WERI-Rb-1 (cell line): Measurements from ENCODE around the gene C1QTNF12.

ENCODE experiments used
- DNase-seq: peaks from one replicate; pipeline ENCODE4 v3.0.0-alpha.2; 2020
- H3K27ac ChIP-seq: fragments of 250-450 bp; sonication (Bioruptor Pico); 2 replicates; pipeline ENCODE4 v1.5.1; 2020; ENCODE audit warnings: mild to moderate bottlenecking, moderate library complexity
- H3K27me3 ChIP-seq: fragments of 250-450 bp; sonication (Bioruptor Pico); 2 replicates; pipeline ENCODE4 v1.5.1; 2021; ENCODE audit warnings: mild to moderate bottlenecking, low read depth, moderate library complexity; ENCODE audit not compliant: insufficient read depth, severe bottlenecking
- H3K36me3 ChIP-seq: fragments of 250-450 bp; sonication (Bioruptor Pico); 2 replicates; pipeline ENCODE4 v1.5.1; 2020; ENCODE audit warnings: mild to moderate bottlenecking, moderate library complexity
- H3K4me3 ChIP-seq: 2 replicates; pipeline ENCODE4 v1.5.1; 2011; ENCODE audit warnings: low read depth, mild to moderate bottlenecking, control low read depth, low read length
- H3K9me3 ChIP-seq: fragments of 250-450 bp; sonication (Bioruptor Pico); 2 replicates; pipeline ENCODE4 v1.5.1; 2021; ENCODE audit warnings: mild to moderate bottlenecking, moderate library complexity; ENCODE audit not compliant: severe bottlenecking
- TF ChIP-seq, protein P1 (sequence below): IDR thresholded peaks from 2 replicates; pipeline ENCODE4 v1.5.1; 2011; ENCODE audit warnings: low read depth, mild to moderate bottlenecking, control low read depth, inconsistent platforms, low read length

The C1QTNF12 gene

DNA sequence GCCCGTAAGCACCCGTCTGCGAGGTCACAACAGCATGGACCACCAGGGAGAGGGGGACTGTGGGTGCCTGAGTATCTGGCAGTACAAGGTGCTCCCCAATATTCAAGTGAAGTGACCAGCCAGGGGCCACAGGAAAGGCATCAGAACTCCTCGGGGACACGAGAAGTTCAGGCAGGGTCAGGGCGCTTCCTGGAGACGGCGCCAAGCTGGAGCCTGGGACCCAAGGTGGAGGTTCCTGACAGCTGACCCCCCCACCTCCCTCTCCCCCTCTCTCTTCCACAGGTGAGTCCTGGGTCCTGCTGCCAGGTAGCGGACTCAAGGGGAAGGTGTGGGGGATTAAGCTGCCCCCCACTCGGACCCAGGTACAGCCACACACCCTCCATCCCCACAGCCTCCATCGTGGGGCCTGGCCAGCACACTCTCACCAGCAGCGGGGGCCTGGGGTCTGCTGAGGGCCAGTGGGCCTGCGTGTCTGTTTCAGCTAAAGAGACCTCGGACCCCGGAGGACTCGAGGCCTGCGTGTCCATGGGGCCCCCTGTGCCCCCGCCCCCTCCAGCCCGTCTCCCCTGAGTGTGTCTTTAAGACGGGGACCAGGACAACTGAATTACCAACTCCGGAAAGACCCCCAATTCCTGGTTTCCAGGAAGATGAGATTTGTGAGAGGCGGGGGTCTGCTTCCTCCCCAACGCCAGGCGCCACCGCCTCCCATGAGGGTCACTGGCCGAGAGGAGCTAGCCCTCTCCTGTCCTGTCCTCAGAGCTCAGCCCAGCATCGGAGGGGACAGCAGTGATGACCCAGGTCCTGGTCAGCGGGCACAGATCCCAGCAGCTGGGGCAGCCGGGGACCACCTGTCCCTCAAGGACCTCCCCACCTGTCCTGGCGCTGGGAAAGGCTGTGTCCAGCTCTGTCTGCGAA, 46.3 kb downstream of the C1QTNF12 start:
- Histone ChIP-seq H3K27ac (no peak overlapping the region), H3K36me3 (no peaks in the 10 kb centered on the region), H3K4me3 (no peak overlapping the region), H3K27me3 (no peaks in the 10 kb centered on the region), H3K9me3 (no peaks in the 10 kb centered on the region)
- no peak for DNase-seq
- TF ChIP-seq, protein P1, sequence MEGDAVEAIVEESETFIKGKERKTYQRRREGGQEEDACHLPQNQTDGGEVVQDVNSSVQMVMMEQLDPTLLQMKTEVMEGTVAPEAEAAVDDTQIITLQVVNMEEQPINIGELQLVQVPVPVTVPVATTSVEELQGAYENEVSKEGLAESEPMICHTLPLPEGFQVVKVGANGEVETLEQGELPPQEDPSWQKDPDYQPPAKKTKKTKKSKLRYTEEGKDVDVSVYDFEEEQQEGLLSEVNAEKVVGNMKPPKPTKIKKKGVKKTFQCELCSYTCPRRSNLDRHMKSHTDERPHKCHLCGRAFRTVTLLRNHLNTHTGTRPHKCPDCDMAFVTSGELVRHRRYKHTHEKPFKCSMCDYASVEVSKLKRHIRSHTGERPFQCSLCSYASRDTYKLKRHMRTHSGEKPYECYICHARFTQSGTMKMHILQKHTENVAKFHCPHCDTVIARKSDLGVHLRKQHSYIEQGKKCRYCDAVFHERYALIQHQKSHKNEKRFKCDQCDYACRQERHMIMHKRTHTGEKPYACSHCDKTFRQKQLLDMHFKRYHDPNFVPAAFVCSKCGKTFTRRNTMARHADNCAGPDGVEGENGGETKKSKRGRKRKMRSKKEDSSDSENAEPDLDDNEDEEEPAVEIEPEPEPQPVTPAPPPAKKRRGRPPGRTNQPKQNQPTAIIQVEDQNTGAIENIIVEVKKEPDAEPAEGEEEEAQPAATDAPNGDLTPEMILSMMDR = no peak

DNA sequence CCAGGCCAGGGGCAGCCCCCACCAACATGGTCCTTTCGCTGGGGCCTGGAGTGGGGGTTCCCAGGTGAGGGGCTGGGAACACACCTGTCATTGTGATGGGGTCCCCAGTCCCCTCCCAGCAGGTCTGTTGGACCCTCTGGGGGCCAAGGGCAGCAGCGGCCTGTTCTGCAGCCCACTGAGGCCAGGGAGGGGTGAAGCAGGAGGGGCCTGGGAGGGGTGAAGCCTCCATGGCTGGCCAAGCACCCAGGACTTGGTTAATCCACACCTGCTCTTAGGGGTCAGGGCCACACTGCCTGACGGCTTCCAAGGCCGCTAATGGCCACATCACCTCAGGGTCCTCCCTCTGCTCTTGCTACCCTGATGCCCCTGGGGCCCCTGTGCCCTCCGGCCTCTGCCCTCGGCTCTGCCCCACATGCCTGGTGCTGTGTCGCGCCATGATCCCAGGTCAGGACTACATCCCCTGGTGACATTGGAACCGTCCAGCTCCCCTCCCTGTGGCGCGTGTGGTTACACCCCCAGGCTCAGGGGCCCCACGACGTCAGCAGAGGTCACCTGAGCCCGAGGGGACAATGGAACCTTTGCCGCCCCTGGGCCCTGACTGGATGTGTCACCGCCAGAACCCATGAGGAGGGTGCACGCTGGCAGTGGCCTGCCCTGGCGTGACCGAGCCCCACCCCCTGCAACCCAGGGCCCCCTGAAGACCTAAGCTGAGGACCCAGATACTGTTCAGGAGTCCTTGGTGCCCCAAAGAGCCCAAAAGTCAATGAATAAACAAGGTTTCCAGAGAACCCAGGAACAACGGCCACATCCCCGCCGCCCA, 47.2 kb downstream of the C1QTNF12 start:
- no peak overlapping the region for H3K27ac ChIP-seq
- peaks cover 7% of the 10 kb centered on the region for H3K9me3 ChIP-seq
- H3K4me3 ChIP-seq = no peak overlapping the region
- no peaks in the 10 kb centered on the region for H3K36me3 ChIP-seq
- no peaks in the 10 kb centered on the region for H3K27me3 ChIP-seq
- DNase-seq = no peak
- TF ChIP-seq, protein P1 = no peak

DNA sequence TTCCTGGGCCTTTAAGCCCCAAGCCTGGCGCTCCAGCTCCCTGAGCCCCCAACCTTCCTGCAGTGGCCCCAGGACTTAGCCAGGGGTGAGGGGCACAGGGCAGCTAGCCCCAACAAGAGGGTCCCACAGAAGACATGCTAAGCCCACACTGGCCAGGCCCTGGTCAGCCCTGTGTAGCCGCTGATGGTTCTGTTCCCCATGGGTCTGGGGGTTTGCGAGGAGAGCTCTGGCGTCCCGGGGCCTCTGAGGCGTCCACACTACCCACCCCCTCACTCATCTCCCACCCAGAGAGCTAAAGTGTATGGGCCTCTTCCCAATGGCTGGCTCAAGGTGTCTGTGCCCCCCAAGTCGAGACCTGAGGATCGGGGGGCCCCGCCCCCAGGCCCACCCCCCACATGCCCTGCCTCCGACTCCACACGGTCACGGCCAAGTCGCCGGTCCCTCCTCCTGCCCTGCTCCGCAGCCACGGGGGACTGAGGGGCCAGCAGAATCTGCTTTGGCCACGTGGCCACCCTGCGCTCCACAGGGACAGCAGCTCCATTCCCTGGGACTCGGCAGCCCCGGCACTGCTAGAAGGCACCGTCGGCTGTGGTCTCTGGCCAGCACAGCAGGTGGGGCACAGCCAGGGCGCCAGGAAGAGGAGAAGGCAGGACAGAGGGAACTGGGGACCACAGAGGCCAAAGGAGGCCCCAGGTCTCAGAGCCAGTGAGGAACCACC, 47.9 kb downstream of the C1QTNF12 start:
- Histone ChIP-seq H3K27ac (no peak overlapping the region), H3K36me3 (no peaks in the 10 kb centered on the region), H3K4me3 (no peak overlapping the region), H3K27me3 (no peaks in the 10 kb centered on the region), H3K9me3 (peaks cover 9% of the 10 kb centered on the region)
- no peak for DNase-seq
- TF ChIP-seq, protein P1 = no peak

DNA sequence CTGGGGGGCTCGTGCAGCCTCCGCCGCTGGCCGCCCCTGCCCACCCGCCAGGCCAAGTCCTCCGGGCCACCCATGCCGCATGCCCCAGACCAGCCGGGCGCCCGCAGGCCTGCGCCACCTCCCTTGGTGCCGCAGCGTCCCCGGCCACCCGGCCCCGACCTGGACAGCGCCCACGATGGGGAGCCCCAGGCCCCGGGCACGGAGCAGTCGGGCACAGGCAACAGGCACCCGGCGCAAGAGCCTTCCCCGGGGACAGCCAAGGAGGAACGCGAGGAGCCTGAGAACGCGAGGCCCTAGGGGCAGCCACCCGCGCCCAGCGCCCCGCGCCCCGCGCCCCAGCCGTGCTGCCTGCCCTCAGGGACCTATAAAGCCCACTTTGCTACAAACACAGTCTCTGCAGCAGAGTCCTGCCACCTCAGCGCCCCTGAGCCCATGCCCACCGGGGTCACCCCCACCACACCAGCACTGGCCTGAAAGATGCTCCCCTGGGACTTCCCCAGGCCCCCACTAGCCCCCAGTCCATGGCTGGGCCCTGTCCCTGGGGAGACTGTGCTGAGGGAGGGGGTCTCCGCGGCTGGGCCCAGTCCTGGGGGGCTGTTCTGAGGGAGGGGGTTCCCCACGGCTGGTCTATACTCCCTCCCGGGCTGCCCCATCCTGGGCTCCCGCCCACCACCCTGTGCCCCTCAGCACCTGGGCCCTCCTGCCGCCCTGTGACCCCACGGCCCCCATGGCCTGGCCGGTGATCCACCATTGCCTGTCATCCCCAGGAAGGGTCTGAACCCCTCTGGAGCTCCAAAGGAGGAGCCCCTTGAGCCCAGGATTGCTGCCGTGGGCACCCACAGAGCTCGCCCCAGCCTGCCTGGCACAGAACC, 48.7 kb downstream of the C1QTNF12 start:
- no peak for DNase-seq
- TF ChIP-seq, protein P1 = no peak
- H3K27me3 ChIP-seq = no peaks in the 10 kb centered on the region

DNA sequence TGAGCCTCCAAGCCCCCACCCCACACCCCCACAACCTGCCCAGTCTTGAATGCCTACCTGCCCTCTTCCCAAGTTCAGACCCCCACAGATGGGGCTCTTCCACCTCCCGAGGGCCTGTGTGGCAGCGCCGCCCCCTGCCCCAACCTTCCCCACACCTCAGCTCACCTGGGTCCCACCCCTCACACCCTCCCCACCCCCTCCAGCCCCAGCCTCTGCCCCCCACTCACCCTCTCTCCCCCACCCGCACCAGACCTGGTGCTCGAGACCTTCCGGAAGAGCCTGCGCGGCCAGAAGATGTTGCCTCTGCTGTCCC, 49.4 kb downstream of the C1QTNF12 start:
- Histone ChIP-seq H3K9me3 (peaks cover 9% of the 10 kb centered on the region), H3K27ac (peak overlapping the region; percentile 55), H3K27me3 (no peaks in the 10 kb centered on the region), H3K4me3 (no peak overlapping the region), H3K36me3 (no peaks in the 10 kb centered on the region)
- TF ChIP-seq, protein P1 = no peak
- DNase-seq = no peak

More for the DNA sequence above, 48.7 kb downstream of the C1QTNF12 start:
- Histone ChIP-seq H3K27ac (peak overlapping the region; percentile 44), H3K9me3 (peaks cover 9% of the 10 kb centered on the region), H3K4me3 (no peak overlapping the region), H3K36me3 (no peaks in the 10 kb centered on the region)
